GM12801 (cell line): ENCODE results near the gene MAGI2.

Source experiments
- CTCF ChIP-seq: IDR thresholded peaks from one replicate; pipeline ENCODE4 v1.5.1; 2011; ENCODE audit warnings: control low read depth; ENCODE audit not compliant: insufficient read length; ENCODE audit errors: extremely low read depth

The MAGI2 gene

DNA sequence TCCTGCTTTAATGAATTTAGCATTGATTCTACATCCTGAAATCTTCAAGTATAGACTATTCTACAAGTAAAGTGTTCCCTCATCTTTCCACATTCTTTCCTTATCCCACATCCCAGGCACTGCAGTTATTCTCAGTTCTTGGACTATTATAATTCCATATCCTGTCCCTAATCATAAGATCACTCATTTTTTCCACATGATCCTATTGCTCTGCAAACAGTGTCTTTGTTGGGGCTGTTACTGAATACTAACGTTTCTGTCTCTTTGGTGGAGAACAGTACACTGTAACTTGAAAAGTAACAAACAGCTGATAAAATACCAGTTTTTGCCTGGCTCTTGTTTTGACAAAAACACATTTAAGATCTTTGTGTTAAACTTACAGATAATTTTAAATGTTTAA lies 769.9 kb downstream of the MAGI2 start:
- TF ChIP-seq CTCF = no peak

GRCh38 chr7:78679112-78679876 lies 774.2 kb downstream of the MAGI2 start:
- TF ChIP-seq CTCF = no peak

DNA sequence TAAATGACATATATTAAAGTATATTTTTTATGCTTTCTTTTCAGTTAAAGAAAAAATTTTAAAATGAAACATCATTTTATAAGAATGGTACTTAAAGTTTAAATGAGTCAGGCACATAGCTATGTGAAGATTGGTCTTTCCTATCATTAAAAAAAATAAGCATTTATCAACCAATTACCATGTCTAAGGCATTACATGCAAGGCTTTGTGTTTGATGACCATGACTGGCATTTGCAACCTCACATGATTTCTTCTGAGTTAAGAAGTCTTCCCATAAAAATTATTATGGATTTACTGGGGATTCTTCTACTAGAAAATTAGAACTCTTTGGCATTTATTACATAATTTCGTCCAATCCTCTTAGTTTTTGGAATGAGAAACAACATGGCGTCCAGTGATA lies 776.1 kb downstream of the MAGI2 start:
- TF ChIP-seq CTCF = no peak

DNA sequence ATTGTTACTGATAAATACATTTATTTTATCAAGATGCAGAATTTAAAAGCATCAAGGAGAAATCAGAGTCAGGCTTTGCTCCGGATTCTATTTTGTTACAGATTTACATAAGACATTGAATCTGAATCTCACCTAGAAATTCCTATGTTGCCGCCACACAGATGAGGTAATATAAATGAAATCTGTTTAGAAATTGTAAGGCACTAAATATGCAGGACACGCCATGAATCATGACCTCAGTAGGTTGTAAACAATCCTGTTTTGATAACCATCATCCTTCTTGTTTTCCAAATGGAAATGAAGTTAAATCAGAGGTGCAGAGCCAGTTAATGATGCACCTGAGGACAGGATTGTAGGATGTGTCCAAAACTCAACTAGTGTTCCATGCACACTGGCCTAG lies 778.0 kb downstream of the MAGI2 start:
- no peak for TF ChIP-seq CTCF

DNA sequence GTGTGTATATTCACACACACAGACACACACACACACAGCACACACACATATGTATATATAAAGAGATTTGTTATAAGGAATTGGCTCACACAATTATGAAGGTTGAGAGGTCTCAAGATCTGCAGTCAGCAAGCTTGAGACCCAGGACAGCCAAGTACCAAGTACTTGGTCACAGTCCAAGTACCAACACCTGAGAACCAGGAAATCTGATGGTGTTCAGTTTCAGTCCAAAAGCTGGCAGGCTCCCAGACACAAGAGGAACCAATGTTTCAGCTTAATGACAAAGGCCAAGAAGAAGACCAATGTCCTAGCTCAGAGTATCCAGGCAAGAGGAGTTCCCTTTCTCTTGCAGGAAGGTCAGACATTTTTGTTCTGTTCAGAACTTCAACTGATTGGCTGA lies 780.2 kb downstream of the MAGI2 start:
- TF ChIP-seq CTCF = no peak

DNA sequence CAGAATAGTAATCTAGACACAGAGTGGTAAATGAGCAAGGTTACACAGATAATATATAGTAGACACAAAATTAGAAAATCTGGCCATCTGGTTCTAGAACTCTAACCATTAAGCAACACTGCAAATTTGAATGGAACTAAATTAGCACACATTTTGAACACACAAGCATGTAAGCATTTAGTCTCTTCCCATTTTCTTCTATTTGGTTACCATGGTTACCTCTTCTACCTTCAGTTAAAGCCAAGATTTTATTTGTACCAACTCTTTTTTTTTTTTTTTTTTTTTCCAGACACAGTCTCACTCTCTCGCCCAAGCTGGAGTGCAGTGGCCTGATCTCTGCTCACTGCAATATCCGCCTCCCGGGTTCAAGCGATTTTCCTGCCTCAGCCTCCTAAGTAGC lies 790.5 kb downstream of the MAGI2 start:
- no peak for TF ChIP-seq CTCF

- no peak for TF ChIP-seq CTCF
These were observed 803.5 kb downstream of the MAGI2 start for GRCh38 chr7:78649976-78650375.
